OCI-LY7 (cell line): Measurements from ENCODE around the gene LMAN2L. TPM values are rescaled to one million over a fixed set of nuclear protein-coding genes. Genes with fewer than 3 reads are reported as not detected.

ENCODE experiments used
- BruUV-seq: library from RNA; stranded (reverse); fragments of 400-500 nt; replicated peaks from 2 replicates; lab custom pipeline; 2021; lab: Mats Ljungman, UMichigan
- CTCF ChIA-PET: fragments of 300-600 bp; sonication (Branson Sonifier 250); formaldehyde crosslinking; loops from one replicate; lab custom pipeline; 2022; ENCODE audit warnings: antibody characterized with exemption; ENCODE audit not compliant: unreplicated experiment; lab: Charles Lee
- POLR2A ChIA-PET: fragments of 300-600 bp; sonication (Branson Sonifier 250); formaldehyde crosslinking; loops from one replicate; lab custom pipeline; 2022; ENCODE audit warnings: antibody characterized with exemption; lab: Charles Lee
- DNase-seq: peaks from one replicate; pipeline ENCODE4 v3.0.0-alpha.2; 2015; ENCODE audit warnings: low spot score
- H2AFZ ChIP-seq: fragments of 200-600 bp; sonication (generic), shearing (Covaris generic); 2 replicates; pipeline ENCODE4 v1.6.1; 2014; ENCODE audit warnings: mild to moderate bottlenecking, antibody characterized with exemption, low read length, moderate library complexity
- H3K27ac ChIP-seq: fragments of 200-600 bp; sonication (generic); 2 replicates; pipeline ENCODE4 v1.5.1; 2014; ENCODE audit warnings: mixed run types, low read depth, mild to moderate bottlenecking, moderate library complexity, low read length, inconsistent platforms; ENCODE audit not compliant: poor library complexity, severe bottlenecking
- H3K36me3 ChIP-seq: fragments of 200-600 bp; sonication (generic); 2 replicates; pipeline ENCODE4 v1.6.1; 2014; ENCODE audit warnings: mild to moderate bottlenecking, antibody characterized with exemption, low read length, moderate library complexity, mixed read lengths; ENCODE audit not compliant: insufficient read depth
- H3K4me1 ChIP-seq: fragments of 200-600 bp; sonication (generic); 2 replicates; pipeline ENCODE4 v1.5.1; 2014; ENCODE audit warnings: mild to moderate bottlenecking, low read length; ENCODE audit not compliant: insufficient read depth, poor library complexity, severe bottlenecking
- H3K4me2 ChIP-seq: fragments of 200-600 bp; sonication (generic); 2 replicates; pipeline ENCODE4 v1.6.1; 2014; ENCODE audit warnings: mild to moderate bottlenecking, low read length
- H3K4me3 ChIP-seq: fragments of 200-600 bp; sonication (generic); 2 replicates; pipeline ENCODE4 v1.5.1; 2014; ENCODE audit warnings: mild to moderate bottlenecking, low read depth, low read length; ENCODE audit not compliant: poor library complexity, severe bottlenecking
- H3K79me2 ChIP-seq: fragments of 200-600 bp; sonication (generic); 2 replicates; pipeline ENCODE4 v1.6.1; 2016; ENCODE audit warnings: low read depth, mild to moderate bottlenecking, low read length, moderate library complexity, mixed read lengths; ENCODE audit not compliant: insufficient read depth
- H3K9me2 ChIP-seq: fragments of 200-600 bp; sonication (generic); 2 replicates; pipeline ENCODE4 v1.6.1; 2016; ENCODE audit warnings: mild to moderate bottlenecking, low read length, mixed read lengths; ENCODE audit not compliant: insufficient read depth
- H3K9me3 ChIP-seq: fragments of 200-600 bp; sonication (generic); 2 replicates; pipeline ENCODE4 v1.6.1; 2014; ENCODE audit warnings: mild to moderate bottlenecking, mixed run types, low read length, mixed read lengths
- H4K20me1 ChIP-seq: fragments of 200-600 bp; sonication (generic); 2 replicates; pipeline ENCODE4 v1.6.1; 2014; ENCODE audit warnings: mild to moderate bottlenecking, antibody characterized with exemption, low read length, moderate library complexity, mixed read lengths; ENCODE audit not compliant: insufficient read depth
- EZH2phosphoT487 ChIP-seq: fragments of 200-600 bp; sonication (generic); IDR thresholded peaks from 2 replicates; pipeline ENCODE4 v1.6.1; 2018; ENCODE audit warnings: low read depth, borderline replicate concordance, mild to moderate bottlenecking, mixed run types, antibody characterized with exemption, low read length, moderate library complexity, mixed read lengths
- intact Hi-C: fragments of 100-400 bp; cut with micrococcal nuclease; formaldehyde crosslinking; loops from one replicate; pipeline ENCODE4 v1.10.0; 2022; ENCODE audit not compliant: unreplicated experiment
- total RNA-seq, 2 experiments: library from RNA; depleted of rRNA in 1 of 2; stranded (reverse); fragments of >200 nt in 1 of 2; shearing (Covaris generic) in 1 of 2; gene quantifications; 2 replicates each; pipeline ENCODE4 v1.2.3, GENCODE V29; 2014 to 2022
- TF ChIP-seq, protein P1 (sequence below): fragments of 200-600 bp; sonication (generic); conservative IDR thresholded peaks from 2 replicates; pipeline ENCODE4 v1.5.1; 2014; ENCODE audit warnings: mild to moderate bottlenecking, antibody characterized with exemption, low read length, moderate library complexity, mixed read lengths

LMAN2L gene
- total RNA-seq, 2 experiments from 2014 or later: 11.3 to 12.9 TPM

DNA sequence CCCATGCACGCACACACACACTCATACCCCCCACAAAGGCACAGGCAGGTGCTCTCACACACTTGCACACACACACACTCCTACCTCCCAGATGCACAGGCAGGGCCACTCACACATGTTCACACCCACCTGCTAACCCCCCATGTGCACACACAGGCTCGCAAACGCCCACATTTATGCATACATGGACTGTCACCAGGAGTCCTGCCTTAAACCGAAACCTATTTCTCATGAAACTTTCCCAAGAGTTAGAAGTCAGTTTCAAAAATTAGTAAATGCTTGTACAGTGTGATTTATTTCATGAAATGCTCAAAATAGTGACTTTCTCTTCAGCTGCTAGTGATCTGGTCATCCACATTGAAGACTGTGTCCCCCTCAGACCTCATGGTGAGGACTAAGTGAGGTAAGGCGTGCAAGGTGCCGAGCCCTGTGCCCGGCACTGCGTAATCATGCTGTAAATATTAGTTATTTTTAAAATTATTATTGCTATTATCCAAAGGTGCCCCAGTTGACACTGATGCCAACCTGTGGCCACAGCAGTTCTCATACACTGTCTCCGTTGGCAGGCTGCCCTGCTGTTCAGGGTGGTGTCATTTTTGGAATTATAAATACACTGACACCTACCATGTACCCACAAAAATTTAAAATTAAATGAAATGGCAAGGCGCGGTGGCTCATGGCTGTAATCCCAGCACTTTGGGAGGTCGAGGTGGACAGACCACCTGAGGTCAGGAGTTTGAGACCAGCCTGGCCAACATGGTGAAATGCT lies 33.2 kb upstream of the LMAN2L start:
- H2AFZ ChIP-seq: no peak overlapping the region
- no peaks in the 10 kb centered on the region for H3K36me3 ChIP-seq
- peak overlapping the region; percentile 58 for H3K27ac ChIP-seq
- BruUV-seq: no TSS peak
- no peak for TF ChIP-seq EZH2phosphoT487
- TF ChIP-seq, protein P1, sequence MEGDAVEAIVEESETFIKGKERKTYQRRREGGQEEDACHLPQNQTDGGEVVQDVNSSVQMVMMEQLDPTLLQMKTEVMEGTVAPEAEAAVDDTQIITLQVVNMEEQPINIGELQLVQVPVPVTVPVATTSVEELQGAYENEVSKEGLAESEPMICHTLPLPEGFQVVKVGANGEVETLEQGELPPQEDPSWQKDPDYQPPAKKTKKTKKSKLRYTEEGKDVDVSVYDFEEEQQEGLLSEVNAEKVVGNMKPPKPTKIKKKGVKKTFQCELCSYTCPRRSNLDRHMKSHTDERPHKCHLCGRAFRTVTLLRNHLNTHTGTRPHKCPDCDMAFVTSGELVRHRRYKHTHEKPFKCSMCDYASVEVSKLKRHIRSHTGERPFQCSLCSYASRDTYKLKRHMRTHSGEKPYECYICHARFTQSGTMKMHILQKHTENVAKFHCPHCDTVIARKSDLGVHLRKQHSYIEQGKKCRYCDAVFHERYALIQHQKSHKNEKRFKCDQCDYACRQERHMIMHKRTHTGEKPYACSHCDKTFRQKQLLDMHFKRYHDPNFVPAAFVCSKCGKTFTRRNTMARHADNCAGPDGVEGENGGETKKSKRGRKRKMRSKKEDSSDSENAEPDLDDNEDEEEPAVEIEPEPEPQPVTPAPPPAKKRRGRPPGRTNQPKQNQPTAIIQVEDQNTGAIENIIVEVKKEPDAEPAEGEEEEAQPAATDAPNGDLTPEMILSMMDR: no peak
- H3K9me3 ChIP-seq: no peaks in the 10 kb centered on the region
- H3K79me2 ChIP-seq: peaks cover 11% of the 10 kb centered on the region; the same call in 1 of the 2 replicates
- no peaks in the 10 kb centered on the region for H3K9me2 ChIP-seq
- CTCF ChIA-PET: interaction anchor here (1.3 to 2.8 kb wide), 2 partner anchors 10 to 12 kb away, joined by 5 to 20 read pairs; partner anchors contain the start of gene CNNM4
- peak overlapping the region; percentile 72 for H3K4me2 ChIP-seq
- peaks cover 73% of the 10 kb centered on the region for H3K4me1 ChIP-seq
- intact Hi-C loops: no loop called here
- H4K20me1 ChIP-seq: no peaks in the 10 kb centered on the region
- DNase-seq: no peak
- peak overlapping the region; percentile 65 for H3K4me3 ChIP-seq
- POLR2A ChIA-PET: interaction anchor here (0.6 to 2.6 kb wide), 10 partner anchors 9 to 407 kb away, joined by 3 to 44 read pairs (median 4); partner anchors contain the start of genes CNNM3 and CNNM4

DNA sequence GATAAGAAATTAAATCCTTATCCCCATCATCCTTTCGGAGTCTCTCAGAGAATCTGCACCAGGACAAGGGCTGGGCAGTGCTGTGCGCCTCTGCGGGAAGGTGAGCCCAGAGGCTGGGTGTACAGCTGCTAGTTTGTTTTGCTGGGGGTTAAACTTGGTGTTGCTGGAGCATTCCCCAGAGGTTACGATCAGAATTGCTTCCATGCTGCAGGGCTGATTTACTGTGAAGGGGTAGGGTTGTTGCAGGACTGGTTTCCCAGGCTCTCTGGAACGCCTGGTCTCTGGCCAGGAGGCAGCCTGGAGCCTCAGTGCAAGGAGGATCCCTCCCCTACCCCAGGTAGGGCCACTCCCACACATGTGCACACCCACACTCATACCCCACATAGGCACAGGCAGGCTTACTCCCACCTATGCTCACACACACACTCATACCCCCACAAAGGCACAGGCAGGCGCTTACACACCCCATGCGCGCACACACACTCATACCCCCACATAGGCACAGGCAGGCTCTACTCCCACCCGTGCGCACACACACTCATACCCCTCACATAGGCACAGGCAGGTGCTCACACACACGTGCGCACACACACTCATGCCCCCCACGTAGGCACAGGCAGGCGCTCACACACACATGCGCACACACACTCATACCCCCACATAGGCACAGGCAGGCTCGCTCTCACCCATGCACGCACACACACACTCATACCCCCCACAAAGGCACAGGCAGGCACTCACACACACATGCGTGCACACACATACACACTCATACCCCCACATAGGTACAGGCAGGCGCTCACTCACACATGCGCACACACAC lies 32.1 kb upstream of the LMAN2L start:
- H3K4me3 ChIP-seq: no peak overlapping the region
- no peaks in the 10 kb centered on the region for H3K36me3 ChIP-seq
- ChIA-PET CTCF (no interaction called here), POLR2A (no interaction called here)
- peak overlapping the region; percentile 12 for H3K27ac ChIP-seq
- H3K4me2 ChIP-seq: peak overlapping the region; percentile 72; the same call in 1 of the 2 replicates
- TF ChIP-seq EZH2phosphoT487: no peak
- TF ChIP-seq, protein P1: 0 out of 2 replicates have a peak, but pooled peaks have one; percentile 14
- H2AFZ ChIP-seq: no peak overlapping the region
- H3K79me2 ChIP-seq: peaks cover 11% of the 10 kb centered on the region; the same call in 1 of the 2 replicates
- intact Hi-C loops: no loop called here
- peak; percentile 46 for DNase-seq
- H3K4me1 ChIP-seq: peaks cover 83% of the 10 kb centered on the region
- H3K9me3 ChIP-seq: no peaks in the 10 kb centered on the region
- H4K20me1 ChIP-seq: no peaks in the 10 kb centered on the region
- H3K9me2 ChIP-seq: no peaks in the 10 kb centered on the region
- no TSS peak for BruUV-seq
